ENCODE results near the gene KREMEN1.

KREMEN1 gene

DNA sequence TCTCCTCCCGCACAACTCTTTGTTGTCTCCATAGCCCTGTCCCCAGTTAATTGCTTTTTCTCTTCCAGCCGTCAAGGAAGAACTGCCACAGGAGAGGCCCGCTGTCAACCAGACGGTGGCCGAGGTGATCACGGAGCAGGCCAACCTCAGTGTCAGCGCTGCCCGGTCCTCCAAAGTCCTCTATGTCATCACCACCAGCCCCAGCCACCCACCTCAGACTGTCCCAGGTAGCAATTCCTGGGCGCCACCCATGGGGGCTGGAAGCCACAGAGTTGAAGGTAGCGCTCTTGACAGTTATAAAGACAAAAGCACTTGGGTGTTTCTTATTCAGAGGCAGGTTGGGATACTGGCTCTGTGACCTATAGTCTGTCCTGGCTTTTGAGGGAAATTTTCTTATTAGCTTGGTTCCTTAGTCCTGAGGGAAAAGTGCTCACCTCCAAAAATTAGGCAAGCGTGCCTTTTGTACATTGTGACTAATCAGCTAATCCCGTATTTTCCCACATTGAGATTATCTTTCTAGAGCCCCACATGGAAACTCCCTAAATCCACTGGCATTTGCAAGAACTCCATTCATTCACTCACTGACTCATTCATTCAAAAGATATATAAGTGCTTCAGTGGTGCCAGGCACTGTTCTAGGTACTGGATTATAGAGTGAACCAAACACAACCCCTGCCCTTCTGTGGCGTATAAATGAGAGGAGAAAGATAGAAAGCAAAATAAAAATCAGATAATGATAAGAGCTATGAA lies 65.9 kb downstream of the KREMEN1 start:
- TF ChIP-seq, protein P1, sequence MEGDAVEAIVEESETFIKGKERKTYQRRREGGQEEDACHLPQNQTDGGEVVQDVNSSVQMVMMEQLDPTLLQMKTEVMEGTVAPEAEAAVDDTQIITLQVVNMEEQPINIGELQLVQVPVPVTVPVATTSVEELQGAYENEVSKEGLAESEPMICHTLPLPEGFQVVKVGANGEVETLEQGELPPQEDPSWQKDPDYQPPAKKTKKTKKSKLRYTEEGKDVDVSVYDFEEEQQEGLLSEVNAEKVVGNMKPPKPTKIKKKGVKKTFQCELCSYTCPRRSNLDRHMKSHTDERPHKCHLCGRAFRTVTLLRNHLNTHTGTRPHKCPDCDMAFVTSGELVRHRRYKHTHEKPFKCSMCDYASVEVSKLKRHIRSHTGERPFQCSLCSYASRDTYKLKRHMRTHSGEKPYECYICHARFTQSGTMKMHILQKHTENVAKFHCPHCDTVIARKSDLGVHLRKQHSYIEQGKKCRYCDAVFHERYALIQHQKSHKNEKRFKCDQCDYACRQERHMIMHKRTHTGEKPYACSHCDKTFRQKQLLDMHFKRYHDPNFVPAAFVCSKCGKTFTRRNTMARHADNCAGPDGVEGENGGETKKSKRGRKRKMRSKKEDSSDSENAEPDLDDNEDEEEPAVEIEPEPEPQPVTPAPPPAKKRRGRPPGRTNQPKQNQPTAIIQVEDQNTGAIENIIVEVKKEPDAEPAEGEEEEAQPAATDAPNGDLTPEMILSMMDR (IDR thresholded peaks at IDR 0.05; ENCODE audit: low read depth, low read length): no peak
- DNase-seq (ENCODE audit: low read depth in 2 of 2): no peak
- no peak overlapping the region for H3K4me3 ChIP-seq (replicated peaks in 1 of 2; ENCODE audit: low read depth in 2 of 2, low read length in 2 of 2)

DNA sequence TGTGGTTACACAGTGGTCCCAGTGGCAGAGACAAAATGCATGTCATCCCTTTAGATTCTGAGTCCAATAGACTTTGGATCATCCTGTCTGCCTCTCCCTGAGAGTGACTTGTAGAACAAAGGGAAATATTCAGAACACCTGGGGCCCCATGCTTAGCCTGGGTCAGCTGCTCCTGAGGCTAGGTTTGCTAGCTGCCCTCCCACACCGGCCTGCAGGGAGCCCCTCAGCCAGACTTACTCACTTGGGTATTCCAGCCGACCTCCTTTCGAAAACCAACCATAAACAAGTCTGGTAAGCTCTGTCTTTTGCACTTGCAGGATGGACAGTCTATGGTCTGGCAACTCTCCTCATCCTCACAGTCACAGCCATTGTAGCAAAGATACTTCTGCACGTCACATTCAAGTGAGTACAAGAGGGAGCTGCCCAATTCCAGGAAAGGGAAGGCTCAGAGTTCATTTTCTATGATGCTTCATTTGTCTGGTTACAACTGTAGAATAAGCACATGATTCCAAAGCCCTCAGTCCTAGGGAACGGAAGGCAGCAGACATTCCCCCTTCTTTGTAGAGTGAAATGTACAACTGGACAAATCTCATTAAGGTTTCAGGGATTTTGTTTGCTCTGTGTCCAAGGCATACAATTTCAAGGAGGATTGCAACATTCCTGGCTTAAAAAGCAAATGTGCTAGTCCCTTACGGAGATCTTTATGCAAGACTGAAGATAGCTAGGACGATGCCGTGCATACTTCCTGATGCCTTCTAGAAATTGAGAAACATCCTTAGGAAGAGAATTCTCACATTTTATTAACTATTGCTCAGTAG lies 67.3 kb downstream of the KREMEN1 start:
- H3K4me3 ChIP-seq (replicated peaks in 1 of 2; ENCODE audit: low read depth in 2 of 2, low read length in 2 of 2): no peak overlapping the region
- TF ChIP-seq, protein P1 (IDR thresholded peaks at IDR 0.05; ENCODE audit: low read depth, low read length): no peak
- DNase-seq (ENCODE audit: low read depth in 2 of 2): peak; percentile 39 to 93

DNA sequence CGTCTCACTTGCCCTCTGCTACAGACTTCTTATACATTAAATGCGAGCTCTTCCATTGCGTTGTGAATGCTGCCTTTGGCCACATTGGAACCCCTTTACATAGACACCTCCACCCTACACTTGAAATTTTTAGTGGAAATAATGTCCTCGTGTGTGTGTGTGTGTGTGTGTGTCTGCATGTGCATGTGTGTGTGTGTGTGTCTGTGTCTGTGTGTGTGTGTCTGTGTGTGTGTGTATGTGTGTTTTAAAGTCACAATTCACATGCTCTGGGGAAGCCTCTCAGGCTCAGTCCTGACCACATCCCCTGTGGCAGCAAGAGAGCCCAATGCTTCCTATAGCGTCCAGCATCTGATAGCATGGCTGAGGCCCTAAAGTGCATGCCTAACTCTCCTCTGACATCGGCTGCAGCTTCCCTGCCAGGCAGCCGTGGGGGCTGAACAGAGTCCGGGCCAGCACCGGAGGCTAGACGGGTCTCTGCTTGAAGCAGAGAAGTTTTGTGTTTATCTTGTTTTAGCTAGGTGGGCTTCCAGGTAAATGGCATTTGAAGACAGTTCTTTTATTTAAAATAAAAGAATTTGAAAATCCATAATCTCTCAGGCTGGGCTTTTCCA lies 68.3 kb downstream of the KREMEN1 start:
- H3K4me3 ChIP-seq (replicated peaks in 1 of 2; ENCODE audit: low read depth in 2 of 2, low read length in 2 of 2): no peak overlapping the region
- TF ChIP-seq, protein P1 (IDR thresholded peaks at IDR 0.05; ENCODE audit: low read depth, low read length): no peak
- DNase-seq (ENCODE audit: low read depth in 2 of 2): no peak

GRCh38 chr22:29142116-29142515 lies 69.3 kb downstream of the KREMEN1 start:
- TF ChIP-seq, protein P1 (IDR thresholded peaks at IDR 0.05; ENCODE audit: low read depth, low read length): no peak
- DNase-seq (ENCODE audit: low read depth in 2 of 2): no peak
- no peak overlapping the region for H3K4me3 ChIP-seq (replicated peaks in 1 of 2; ENCODE audit: low read depth in 2 of 2, low read length in 2 of 2)

DNA sequence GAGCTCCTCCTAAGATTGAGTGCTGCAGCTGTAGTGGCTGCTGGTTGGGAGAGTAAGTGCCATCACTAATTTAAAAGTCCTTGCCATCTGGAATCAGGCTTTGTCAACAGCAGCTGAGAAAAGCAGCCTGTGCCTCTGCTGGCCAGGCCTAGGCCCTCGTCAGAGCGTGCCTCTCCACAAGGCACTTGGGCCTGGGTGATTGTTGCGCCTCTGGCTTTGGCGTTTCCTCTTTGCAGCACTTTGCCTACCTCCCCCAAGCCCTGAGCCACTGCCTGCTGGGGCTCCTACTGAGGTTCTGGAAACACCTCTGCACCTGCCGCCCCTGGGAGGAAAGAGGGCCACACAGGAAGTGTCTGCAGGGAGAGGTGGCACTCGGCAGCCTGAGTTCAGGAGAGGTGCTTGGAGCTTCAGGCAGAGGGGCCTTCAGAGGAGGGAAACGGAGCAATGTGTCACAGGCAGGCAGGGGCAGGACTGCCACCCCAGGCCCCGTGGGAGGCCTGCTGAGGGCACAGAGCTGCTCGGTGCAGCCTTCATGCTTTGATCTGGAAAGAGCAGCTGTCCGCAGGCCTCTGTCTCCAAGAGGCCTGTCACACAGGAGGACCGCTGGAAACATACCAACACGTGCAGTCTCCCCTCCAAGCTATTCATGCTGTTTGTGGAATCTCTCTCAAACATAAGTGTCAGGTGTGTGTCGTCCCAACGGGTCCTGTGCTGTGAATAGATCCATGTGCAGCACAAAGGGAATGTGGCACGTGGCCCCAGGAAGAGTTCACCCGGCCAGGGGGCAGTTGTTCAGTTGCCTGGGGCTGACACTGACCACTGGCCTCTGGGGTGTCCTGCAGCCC lies 71.3 kb downstream of the KREMEN1 start:
- TF ChIP-seq, protein P1 (IDR thresholded peaks at IDR 0.05; ENCODE audit: low read depth, low read length): no peak
- DNase-seq (ENCODE audit: low read depth in 2 of 2): no peak
- H3K4me3 ChIP-seq (replicated peaks in 1 of 2; ENCODE audit: low read depth in 2 of 2, low read length in 2 of 2): no peak overlapping the region

DNA sequence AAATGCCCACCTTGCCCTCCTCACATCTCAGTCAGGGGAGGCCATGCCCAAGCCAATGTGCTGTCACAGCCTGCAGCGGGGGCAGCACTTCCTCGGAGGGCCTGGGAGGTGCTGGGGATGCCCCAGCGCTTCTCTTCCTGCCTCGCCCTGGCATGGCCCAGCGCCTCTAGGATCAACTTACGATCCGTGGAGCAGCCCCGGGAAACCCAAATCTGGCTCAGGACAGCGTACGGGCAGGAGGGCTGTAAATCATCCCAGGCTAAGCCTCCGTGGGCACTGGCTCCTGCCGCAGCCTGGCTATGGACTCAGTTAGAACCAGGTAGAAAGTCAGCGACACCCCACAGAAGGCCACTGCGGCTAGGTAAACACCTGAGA lies 71.9 kb downstream of the KREMEN1 start:
- H3K4me3 ChIP-seq (replicated peaks in 1 of 2; ENCODE audit: low read depth in 2 of 2, low read length in 2 of 2): no peak overlapping the region
- no peak for DNase-seq (ENCODE audit: low read depth in 2 of 2)
- TF ChIP-seq, protein P1 (IDR thresholded peaks at IDR 0.05; ENCODE audit: low read depth, low read length): no peak
